GM21786 (cell line): ENCODE measurements around the gene MEG3.

Experiments
- ATAC-seq: cut with Tn5 transposase; IDR thresholded peaks from one replicate; pipeline ENCODE4 v1.9.1; 2021; ENCODE audit not compliant: unreplicated experiment

Gene MEG3

DNA sequence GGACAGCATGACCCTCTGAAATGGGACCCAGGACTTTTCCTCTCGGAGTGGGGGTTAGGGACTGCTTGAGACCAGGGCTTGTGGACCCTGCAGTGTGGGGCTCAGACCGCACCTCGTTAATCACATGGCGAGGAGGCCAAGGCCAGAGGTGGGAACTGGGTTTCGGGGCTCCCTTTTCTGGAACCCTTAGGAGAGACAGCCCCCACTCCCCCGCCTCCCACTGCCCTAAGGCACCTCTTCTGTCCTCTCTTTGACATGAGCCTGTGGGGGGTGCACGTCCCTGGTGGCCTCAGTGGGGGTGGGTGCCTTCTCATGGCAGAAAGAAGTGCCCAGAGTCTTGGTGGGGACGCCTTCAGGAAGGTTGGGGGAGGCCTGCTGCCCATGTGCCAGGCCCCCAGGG lies 53.3 kb downstream of the MEG3 start:
- no peak for ATAC-seq

DNA sequence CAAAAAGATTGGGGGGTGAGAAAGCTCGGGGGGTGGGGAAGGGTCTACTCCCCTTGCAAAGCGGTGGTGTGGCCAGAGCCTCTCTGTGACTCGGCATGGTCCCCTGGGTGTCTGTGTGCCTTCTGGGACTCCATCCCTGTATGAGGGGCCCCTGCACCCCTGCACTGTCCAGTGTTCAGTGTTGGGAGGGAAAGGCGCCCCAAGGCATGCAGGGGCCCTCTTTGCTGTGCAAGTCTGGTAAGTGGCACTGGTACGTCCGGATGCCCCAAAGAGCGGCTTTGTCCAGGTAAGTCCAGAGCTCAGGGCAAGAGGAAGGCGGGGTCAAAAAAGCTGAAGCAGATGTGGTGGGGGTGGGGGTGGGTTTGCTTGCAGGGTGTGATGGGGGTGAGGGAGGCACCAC lies 53.9 kb downstream of the MEG3 start:
- ATAC-seq: no peak

DNA sequence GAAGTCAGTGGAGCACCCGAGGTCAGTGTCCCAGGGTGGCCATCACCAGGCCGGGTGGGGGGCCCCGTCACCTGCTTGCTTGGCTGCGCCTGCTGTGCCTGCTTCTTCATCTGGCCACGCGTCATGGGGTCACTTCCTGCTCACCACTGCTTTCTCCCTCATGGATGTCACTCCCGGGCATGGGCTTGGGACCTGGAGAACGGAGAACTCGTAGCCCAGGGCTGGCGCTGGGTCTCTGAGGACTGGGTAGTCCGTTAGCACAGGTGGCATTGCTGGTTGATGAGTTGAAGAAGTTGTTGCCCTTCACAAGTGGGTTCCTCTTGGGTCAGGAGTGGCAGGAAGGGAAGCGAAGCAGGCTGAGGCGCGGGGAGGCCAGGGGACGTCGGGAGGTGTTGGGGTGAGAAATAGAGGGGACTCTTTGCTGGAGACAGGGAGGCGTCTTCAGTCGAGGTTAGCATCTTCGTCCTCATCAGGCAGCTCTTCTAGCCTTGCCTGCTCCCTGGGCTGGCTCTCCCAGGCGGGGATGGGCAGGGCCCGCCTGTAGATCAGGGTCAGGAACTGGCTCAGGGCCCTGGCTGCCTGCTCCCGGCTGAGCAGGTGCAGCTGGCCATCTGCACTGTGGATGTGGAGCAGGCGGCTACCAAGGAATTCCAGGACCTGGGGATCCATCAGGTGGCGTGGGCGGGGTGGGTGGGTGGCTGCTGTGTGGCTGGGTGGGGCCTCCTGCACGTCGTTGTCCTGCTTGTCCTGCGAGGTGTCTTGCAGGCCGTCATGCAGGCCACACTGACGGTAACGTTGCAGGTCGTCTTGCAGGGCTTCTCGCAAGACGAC lies 54.6 kb downstream of the MEG3 start:
- ATAC-seq: no peak

DNA sequence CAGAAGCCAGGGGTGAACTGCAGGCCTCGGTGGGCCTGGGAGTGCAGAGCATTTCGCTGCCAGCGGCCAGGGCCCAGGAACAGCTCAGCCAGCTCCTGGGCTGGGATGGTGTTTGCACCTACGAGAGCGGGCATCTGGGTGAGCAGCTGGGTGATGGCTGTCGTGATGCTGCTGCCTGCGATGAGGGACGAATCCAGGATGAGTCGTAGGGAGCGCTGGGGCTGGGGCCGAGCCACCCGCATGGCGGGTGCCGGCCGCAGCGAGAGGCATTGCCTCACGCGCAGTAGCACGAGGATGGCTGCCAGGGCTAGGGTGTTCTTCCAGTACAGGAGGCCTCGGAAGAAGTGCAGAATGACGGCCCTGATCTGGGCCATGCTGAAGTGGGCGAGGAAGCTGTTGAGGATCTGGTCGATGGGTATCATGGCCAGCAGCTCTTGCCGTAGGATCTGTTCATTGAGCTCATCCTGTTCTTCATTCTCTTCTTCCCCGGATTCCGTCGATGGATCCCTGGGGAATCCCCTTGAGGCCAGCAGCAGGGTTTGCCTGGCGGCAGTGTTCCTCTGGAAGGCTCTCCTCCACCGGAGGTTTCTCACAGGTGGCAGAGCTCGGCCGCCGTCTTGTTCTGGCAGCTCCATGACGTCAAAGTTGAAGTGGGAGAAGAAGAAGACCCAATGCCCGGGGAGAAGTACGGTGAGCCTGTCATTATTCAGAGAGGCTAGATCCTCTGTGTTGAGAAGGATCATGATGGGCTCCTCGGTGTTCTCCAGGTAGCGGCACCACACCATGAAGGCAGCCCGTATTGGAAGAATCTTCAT lies 55.5 kb downstream of the MEG3 start:
- ATAC-seq: no peak

DNA sequence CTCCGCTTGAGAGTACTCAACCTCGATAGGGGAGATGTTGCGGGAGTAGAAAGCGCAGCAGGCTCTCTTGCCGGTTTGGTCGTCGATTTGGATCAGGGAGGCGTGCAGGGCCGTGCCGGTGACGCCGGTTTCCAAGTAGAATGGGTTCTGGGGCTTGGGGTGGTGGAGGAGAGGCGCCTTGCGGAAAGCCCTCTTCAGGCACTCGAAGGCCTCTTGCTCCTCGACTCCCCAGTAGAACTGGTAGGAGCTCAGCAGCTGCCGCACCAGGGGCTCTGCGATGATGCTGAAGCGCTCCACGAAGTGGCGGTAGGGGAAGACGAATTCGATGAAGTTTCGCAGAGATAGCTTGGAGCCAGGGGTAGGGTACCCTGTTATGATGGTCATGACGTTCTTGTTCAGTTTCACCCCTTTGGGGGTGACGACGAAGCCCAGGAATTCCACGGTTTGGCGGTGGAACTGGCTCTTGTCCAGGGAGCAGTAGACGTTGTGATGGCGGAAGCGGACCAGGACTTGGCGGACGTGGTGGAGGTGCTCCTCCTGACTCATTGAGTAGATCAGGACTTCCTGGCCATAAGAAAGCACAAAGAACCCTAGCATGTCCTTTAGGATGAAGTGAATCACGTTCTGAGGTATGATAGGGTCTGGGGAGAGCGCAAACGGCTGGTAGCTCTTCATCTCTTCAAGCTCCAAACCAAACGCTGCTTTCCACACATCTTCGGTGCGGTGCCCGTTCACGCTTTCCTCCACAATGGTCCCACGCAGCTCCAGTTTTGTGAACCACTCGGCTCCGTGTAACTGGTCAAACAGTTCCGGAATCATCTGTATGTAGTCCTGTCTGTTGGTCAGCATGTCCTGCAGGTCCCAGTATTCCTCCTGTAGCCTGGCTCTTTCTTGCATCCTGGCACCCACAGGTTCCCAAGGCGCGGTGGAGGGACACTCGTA lies 56.4 kb downstream of the MEG3 start:
- ATAC-seq: no peak

DNA sequence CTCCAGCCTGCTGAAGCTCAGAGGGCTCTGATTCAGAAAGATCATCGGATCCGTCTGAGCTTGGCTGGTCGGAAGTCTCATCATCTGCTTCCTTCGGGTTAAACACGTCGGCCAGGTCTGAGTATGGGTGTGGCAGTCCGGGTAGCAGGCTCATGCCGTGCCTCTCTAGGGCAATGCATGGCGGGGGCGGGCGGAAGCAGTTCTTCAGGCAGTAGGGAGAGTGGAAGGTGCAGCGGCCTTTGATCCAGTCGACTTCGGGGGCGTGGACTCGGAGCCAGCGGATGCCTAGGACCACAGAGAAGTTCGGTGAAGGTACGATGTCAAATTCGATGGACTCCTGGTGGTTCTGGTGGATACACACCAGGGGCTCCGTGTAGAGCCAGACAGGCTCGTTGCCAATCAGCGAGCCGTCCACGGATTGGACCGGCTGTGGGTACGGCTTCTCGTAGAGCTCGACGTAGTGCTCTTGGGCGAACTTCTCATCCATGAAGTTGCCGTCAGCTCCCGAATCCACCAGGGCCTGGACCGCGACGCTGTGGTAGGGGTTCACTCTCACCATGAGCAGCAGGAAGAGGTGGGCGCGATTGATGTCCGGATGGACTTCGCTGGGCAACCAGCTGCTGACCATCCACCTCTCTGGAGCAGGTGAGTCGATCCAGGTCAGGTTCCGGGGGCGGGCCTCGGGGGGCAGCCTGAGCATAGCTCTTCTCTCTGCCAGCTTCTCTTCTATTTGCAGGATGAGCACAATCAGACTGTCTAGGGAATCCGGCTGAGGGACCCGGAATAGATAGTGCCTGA lies 57.3 kb downstream of the MEG3 start:
- no peak for ATAC-seq

DNA sequence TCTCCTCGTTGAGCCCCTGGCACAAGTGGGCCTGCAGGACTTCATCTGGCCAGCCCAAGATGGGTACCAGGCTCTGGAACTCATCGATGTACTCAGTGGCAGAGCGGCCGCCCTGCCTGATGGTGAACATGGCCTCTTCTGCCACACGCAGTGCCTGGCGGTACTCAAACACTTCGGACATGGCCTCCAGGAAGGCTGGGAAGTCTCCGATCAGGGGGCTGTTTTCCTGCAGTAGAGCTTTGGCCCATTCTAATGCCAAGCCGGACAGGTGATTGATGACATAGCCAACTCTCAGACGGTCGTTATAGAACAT lies 57.8 kb downstream of the MEG3 start:
- no peak for ATAC-seq

DNA sequence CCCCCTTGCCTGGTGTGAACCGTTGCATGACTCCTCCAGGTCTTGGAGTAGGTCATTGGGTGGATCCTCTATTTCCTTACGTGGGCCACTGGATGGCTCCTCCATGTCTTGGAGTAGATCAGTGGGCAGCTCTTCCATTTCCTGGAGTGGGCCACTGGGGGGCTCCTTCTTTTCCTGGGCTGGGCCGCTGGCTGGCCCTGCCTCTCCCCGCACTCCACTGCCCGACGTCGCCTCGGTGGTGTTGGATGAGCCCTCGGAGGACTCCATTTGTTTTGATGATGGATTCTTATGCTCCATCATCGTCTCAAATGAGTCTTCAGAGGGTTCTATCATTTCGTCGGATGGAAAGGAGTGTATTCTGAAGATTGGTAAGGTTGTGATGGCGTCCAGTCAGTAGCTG lies 58.5 kb downstream of the MEG3 start:
- no peak for ATAC-seq

DNA sequence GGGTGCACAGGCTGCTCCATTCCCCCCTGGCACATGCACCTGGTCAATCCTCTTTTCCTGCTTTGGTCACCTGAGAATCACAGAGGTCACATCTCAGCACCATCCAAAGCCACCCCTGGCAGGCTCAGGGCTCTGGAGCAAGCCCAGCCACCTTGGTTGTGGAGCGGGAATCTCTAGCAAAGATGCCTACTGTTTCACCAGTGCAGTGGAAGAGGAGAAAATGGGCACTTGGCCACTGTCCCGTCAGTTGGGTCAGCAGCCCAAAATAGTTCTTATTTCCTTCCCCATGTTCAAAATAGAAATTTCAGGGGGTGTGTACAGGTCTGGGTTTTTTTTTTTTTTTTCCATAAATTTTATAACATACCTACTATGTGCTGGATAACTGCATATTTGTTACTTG lies 59.3 kb downstream of the MEG3 start:
- ATAC-seq: no peak

DNA sequence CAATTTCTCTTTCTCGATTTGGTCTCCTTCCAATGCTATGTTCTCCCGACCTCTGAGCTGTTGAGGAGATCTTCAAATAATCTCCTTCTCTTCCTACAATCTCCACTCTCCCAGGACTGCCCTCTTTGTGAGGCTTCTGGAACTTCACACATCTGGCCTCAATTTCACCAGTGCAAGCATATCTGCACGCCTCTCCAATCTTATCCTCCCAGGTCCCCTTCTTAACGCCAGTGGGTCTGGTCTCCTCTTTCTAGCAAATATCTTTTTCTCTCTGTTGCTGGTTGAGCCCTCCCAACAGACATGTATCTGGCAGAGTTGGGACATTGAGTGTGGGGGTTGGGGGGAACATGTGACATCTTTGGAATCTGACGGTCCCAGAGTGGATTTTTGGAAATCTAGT lies 59.7 kb downstream of the MEG3 start:
- ATAC-seq: no peak

DNA sequence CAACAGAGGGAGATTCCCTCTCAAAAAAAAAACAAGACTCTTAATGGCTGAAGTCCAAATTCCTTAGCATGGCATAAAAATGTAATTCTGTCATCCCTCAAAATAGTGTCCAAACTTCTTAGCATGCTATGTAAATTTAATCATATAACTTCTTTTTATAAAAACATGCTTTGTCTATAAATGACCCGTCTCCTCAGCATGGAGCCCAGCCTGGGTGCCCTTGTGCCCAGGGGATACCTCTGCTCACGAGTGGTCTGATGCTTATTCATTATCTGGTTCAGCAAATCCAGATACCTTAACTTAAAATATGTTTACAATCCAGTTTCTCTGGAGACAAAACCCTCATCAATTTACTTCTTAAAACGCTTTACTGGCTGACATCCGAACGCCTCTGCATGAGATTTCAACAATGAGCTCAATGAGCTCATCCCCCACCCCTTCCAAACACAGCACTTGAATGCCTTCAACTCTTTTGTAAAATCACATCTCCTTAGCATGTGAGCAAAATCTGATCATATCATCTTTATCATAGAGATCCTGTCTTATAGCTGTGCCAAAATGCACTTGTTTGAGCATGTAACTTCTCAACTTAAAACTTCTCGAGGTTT lies 61.9 kb downstream of the MEG3 start:
- ATAC-seq: no peak

DNA sequence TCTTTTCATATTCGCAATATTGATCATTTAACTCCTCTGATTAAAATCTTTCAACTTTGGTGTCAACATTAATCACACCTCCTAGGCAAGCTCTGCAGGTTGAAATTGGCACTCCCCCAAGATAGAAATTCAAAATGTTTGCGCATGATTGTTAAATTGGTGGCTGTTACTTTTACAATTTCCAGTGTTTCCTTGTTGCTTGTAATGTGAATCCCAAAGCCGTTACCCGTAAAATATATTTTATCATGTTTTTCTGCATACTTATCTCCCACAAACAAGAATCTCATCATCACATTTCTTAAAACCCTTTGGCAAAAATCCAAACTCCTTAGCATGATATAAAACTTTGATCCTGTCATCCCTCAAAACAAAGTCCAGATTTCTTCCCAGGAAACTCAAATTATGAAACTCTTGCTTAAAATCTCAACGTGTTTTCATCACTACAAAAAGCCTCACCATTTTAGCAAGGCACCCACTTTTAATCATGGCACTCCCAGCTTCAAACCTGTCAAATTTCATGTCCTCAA lies 62.9 kb downstream of the MEG3 start:
- ATAC-seq: no peak

DNA sequence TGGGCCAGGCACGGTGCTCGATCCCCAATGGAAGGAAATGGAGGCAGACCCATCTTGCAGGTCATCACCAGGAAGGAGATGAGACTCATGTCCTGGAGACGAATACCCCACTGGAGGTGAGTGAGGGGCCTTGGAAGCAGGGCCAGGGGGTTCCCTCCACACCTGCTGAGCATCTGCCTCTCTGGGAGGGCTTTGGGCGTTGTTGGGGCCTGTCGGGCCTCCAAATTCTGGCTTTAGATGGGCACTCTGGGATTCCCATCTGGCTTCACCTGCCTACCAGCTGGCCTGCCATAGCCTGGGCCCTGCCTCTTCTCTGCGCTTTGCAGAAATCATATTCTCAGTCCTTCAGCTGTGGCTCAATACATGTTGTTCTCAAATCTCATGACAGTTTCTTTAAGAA lies 63.7 kb downstream of the MEG3 start:
- ATAC-seq: no peak

DNA sequence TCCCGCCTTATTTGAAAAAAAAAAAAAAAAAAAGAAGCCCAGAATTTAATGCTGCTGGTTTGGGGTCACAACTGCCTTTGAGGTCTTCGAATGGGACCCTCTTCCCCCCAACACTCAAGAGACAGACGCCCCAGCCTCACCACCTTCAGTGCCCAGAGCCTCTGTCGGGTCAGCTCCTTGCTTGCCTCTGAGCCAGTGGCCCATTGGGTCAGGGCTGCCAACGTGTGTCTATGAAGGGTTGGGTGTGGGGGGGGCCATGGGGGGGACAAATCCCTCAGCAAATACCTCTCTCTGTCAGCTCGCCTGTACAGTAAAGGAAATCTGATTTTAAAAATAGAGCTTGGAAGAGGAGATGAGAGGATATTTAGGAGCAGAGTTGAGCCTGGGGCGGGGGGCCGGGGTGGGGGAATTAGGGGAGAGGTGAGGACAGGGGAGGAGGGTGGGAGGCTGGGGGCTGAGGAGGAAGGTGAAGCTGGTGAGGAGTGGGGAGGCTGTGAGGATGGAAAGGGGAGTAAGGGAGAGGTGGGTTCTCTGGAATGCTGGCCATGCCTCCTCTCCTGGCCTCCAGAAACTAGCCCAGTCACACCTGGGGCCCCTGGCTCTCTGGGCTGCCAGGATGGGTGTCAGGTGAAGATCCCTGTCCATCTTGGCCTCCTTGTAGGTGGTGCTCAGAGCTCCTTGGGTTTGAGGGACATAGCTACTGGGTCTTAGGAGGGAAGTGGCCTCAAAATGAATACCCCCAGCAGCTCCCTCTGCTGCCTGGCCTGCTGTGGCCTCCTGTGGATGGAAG lies 64.3 kb downstream of the MEG3 start:
- ATAC-seq: no peak

DNA sequence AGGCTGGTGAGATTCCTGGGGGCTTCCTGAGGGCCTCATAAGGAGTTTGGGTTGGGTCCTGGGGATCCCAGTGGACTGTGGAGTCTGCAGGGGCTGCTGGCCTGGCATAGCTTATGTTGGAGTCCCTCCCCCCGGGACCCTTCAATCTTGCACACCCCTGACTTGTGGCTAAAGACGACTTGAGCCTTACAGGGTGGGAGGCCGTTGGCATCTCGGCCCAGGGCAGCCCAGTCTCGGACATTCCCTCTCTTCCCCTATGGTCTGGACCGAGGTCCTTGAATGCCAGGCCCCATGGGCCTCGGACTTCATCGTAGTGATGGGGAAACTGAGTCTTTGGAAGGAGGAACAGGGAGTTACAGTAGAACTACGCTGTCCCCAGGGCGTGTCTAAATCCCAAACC lies 65.1 kb downstream of the MEG3 start:
- ATAC-seq: no peak

DNA sequence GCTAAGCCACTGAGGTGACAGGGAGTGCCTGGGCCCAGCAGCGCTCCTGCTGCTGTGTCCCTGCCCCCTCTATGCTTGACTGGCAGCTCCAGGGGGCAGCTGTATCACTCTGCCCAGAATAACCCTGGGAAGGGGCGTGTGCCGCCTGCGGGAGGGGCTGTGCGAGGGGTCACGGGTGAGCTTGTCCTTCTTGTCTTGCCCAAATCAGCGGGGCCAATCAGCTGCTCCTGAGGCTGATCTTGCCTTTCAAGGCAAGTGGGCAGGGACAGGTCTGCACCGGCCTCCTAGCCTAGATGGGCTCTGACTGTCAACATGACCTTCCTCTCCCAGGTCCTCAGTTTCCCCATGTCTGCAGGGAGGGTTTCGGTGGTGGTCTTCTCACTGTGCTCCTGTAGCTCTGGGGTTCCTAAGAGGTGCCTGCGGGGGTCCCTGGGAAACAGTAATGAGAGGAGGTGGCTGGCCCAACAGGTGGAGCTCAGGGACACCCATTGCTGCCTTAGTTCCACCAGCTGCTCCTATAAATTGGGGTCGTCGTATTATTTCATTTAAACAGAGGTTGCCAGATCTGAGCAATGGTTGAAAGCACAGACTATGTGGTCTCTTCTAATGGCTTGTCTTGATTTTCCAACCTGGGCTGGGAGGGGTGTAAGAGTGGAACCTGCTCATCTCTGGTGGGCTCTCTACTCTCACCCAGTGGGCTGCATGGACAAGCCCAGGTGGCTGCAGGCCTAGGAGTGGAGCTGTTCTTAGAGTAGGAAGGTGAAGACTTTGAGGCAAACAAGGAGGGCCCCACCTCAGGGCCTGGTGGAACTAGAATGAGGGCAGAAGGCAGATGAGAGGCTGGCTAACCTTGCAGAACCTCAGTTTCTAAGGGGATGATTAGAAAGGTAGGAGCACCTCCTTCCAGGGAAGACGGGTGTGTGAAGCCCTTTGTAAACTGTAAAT lies 65.9 kb downstream of the MEG3 start:
- ATAC-seq: no peak

DNA sequence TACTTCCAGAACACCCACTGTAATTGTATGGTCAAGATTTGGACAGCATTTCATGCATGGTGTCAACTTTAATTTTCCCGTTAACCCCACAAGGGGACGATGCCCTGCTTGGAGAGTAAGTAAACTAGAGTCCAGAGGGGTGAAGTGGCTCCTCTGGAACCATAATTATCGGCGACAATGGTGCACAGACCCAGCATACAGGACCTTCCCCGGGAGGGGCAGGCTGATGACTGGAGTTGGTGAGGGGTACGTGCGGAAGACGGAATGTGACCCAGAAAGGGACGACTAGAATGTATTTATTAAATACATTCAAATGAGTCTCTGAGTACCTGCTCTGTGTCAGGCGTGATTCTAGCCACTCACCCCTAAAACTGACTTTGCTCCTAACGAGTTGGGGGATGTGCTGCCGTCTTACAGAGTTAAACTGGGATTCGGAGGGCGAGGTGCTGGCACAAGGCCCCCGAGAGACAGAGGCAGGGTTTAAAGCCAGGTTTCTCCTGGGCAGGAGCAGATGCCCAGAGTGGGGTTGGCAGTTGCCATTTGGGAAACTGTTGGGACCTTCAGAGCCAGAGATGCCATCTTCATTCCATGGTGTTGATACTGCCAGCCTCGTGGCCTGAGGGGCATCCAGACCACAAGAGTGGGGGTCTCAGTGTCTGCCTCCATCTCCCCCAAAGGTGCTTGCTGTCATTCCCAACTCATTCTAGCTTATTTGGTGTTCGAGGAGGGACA lies 66.7 kb downstream of the MEG3 start:
- no peak for ATAC-seq

DNA sequence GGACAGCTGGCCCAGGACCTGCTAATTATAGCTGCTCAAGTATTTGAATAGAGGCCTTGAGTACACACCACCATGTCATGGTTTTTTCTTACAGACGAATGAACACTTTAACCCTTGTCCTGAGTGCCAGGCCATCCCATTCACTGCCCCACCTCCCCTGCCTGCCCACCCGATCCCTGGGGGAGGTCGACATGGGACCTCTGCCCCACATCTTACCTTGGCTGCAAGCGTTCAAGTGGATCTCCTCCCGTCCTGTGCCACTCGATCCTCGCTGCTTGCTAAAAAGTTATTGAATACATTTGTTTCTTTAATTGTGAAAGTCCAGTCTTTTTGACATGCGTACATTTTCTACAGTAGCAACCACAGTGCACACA lies 67.3 kb downstream of the MEG3 start:
- ATAC-seq: no peak
